HTR-8/SVneo (cell line): Measurements from ENCODE around the gene EIF3F.

Source experiments
- DNase-seq: peaks from one replicate; pipeline ENCODE4 v3.0.0; 2011; ENCODE audit warnings: low spot score, mixed read lengths; ENCODE audit not compliant: insufficient read length
- FAIRE-seq: peaks from 2 replicates; lab custom pipeline; 2011; peaks lifted over from hg19 to GRCh38; lab: Jason Lieb, UNC

EIF3F gene

DNA sequence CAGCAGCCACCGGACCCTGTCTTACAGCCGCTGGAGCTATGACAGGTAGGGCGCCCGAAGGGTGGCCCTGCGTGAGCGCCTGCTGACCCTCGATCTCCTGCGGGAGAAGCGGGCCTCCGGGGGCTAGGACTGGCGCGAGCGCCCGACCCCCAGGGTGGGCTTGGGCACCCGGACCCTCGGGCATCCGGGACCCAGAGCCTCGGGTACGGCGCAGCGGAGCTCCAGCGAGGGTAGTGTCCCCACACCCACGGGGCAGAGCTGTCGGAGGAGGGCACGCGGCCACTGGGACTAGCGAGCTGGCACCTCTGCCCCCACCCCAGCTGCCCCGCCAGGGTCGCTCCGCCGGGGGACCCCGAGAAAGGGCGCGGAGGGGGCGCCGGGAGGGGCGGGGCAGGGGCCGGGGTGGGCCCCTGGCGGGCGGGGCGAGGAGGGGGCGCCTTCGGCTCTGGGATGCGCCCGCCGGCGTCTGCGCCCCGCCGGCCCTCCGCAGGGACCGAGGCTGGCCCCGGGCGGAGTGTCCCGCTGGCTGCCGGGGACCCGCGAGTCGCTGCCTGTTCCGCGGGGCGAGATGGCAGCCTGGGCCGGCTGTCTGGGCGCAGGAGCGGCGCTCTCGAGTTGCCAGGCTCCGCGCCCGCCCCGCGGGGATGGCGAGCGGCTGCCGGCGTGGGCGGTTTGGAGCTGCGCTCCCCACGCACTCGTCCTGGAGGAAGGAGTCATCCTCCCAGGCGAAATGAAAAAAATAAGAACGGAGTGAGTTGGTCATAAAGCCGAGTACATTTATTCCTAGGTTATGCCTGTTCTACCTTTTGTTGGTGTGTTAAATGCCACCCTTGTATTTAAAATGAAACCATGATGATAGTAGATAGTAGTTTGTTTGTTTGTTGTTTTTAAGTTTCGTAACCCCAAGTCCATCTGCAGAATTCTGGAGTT lies 32.4 kb downstream of the EIF3F start:
- FAIRE-seq (no peak), DNase-seq (peak; percentile 27)

DNA sequence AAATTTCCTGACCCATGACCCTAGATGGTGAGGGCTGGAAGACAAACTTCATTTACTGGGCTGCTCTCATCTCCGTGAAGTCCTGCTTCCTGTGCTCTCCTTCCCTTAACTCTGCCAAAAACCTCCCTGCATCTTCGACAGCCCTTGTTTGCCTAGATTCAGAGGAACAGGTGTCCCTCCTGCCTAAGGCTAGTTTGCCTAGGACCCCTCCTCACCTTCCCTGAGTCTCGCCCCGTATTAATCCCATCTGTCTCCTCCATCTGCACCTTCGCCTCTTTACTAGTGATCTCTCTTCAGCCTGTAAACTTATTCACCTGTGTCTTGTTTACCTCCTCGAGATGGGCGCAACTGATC lies 33.1 kb downstream of the EIF3F start:
- FAIRE-seq (no peak), DNase-seq (no peak)

DNA sequence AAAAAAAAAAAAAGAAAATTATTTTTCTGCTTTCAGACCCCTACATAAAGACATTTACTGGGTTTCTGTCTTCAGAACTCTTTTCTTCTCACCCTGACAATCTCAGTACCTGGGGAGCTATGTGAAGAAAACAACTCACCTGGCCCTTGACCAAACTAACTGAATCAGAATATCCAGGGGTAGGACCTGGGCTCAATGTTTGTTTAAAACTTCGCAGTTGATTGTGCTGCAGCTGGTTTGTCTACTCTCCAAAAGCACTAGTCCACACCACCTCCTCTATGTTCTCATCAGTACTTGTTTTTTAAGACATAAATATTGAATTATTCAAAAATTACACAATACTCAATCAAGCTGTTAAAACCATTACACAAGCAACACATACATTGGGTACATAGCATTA lies 34.8 kb downstream of the EIF3F start:
- FAIRE-seq = no peak
- DNase-seq = no peak

DNA sequence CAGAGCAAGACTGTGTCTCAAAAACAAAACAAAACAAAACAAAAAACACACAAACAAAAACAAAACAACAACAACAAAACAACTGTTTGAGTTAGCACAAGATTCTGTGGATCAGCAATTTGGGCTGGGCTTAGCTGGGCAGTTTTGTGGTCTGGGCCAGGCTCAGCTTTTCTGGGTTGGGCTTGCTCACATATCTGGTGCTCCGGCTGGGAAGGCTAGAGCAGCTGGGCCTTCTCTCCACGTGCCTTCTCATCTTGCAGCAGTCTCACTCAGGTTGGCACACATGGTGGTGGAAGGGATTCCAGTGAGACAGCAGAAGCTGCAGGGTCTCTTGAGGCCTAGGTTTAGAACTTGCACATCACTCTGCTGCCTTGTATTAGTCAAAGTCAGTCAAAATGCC lies 35.7 kb downstream of the EIF3F start:
- no peak for FAIRE-seq

DNA sequence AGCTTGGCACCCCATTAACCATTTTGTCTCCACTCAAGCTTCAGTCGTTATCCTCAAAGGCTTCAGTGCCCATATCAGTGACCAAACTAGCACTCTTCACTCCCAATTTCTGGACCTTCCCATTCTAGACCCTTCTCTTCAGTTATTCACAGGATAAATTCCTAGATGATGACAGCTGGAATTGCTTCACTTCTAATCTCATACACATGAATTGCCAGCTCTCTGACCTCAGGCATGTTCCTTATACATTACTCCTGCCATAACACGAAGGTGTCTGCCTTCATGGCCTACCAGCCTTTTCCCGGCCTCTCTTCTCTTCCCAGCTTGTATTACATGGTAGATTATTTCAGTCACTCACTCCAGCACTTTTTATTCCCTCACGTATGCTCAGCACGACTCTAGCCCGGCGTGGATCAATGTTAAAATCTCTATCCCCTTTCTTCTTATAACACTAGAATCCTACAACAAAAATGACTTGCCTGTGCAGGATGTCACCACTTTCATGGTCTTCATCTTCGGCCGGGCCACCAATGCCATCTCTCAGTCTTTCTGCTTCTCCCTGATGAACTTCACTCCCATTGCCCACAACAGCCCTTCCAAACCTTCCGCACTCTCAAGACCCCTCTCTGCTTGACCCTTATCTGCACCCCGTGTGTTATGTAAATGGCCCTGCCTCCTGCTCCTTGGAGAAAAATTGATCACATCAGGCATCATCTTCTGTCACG lies 36.9 kb downstream of the EIF3F start:
- FAIRE-seq = no peak
- no peak for DNase-seq

More for the DNA sequence above, 35.7 kb downstream of the EIF3F start:
- no peak for DNase-seq

DNA sequence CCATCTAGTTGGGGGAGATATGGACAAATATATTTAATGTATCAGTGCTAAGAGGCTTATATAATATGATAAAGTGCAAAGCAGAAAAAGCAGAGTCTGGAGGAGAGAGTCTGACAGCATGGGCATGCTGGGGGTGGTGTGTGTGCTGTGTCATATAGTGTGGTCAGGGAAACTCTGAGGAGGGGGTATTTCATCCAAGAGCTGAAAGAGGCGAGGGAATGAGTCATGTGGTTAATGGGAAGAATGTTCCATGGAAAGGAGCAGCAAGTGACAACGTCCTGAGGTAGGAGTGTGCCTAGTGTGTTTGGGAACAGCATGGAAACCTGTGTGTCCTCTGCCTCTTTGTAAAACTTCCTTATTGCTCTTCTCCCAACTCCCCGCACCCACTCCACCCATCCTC lies 38.0 kb downstream of the EIF3F start:
- DNase-seq = no peak

DNA sequence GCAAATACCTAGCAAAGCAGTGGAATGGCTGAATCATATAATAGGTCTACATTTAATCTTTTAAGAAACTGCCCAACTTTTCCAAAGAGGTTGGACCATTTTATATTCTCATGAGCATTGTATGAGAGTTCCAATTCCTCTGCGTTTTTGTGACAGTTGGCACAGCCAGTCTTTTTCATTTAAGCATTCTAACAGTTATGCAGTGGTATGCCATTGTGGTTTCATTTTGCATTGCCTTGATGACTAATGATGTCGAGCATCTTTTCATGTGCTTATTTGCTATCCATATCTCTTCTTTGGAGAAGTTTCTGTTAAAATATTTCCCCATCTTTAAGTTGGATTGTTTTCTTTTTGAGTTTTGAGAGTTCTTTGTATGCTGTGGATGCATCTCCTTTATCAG lies 38.7 kb downstream of the EIF3F start:
- peak; percentile 25 for DNase-seq
- peak; percentile 38 for FAIRE-seq

More for the DNA sequence above, 38.0 kb downstream of the EIF3F start:
- no peak for FAIRE-seq

DNA sequence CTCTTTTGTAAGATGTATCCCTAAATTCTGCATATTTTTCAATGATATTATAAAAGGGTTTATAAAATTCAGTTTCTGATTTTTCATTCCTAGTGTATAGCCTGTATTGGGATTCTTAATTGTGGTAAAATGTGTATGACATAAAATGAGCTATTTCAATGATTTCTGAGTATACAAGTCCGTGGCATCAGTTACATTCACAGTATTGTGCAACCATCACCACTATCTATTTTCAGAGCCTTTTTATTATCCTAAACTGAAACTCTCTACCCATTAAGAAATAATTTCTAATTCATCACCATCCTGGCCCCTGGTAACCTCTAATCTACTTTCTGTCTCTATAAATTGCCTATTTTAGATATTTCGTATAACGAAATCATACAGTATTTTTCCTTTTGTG lies 39.8 kb downstream of the EIF3F start:
- FAIRE-seq (no peak), DNase-seq (no peak)

DNA sequence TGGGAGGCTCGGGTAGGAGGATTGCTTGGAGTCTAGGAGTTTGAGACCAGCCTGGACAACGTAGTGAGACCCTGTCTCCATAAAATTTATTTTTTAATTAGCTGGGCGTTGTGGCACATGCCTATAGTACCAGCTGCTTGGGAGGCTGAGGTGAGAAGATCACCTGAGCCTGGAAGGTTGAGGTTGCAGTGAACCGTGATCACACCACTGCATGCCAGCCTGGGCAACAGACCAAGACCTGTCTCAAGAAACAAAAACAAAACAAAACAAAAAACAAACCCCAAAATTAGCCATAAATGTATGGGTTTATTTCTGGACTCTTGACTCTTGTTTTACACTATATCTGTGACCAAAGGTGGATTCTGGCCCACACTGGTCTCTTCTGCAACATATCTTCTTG lies 41.6 kb downstream of the EIF3F start:
- DNase-seq = no peak
- no peak for FAIRE-seq

DNA sequence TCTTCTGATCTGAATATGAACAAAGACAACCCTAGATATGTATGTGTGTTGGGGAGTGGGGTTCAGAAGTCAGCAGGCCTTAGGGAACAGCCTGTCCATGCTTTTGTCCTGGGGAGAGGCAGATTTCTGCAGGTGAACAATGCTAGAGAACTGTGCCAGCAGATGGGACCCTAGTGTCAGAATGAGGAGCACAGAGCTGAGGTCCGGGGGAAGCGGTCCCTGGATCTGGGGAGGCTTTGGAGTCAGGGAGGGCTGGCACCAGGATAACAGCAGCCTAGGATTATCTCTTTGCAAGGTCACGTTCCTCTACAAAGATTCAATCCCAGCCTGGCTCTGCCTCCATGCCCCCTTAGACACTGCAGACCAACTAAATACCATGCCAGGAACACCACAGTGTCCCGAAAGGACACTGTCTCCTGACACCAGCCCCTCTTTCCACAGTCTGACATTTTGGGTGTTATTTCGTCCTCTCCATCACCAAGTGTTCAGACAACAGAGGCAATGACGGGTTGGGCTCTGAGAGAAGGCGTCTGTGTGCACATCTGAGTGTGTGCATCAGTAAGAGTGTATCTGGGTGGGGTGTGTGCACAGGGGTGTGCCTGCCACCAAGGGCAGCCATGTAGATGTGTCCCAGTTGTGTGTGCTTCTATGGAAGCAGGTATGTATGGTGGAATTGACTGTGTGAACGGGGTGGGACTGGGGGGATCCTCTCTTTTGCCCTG lies 43.5 kb downstream of the EIF3F start:
- DNase-seq (no peak), FAIRE-seq (no peak)

DNA sequence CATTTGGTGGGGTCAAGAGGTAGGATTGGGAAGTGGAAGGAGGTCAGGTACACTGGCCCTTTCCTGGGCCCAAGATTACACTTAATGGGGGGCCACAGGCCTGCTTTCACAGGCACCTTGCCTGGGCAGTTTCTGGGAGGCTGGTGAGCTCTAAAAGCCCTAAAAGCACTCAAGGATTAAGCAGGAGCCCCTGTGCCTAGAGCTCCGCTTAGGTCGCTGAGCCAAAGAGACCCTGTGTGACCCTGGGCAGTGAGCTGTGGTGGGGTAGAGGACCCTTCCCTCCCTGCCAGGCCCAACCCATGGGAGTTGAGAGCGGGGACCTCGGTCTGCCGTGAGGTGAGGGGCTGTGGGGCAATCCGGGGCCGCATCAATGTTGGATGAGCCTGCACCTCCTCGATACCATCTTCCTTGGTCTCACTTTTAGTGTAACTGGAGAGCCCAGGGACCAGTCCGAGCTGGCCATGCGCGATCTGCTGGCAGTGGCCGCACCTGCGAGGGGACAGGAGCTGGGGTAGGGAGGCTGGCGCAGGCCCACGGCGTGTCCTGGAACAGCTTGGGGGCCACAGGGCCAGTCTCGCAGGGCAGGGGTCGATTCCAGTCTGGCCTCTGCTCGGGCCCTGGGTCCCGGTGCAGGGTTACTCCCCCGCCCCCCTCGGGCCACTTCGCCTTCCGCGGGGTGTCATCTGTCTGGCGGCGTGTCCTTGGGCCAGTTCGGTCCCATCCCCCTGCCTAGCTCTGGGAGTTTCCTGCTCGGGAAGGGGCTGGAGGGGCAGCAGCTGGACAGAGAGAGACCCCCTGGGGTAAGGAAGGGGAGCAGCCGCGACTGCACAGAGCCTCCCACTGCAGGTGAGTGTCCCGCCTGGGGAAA lies 44.3 kb downstream of the EIF3F start:
- DNase-seq = no peak
- FAIRE-seq = no peak

DNA sequence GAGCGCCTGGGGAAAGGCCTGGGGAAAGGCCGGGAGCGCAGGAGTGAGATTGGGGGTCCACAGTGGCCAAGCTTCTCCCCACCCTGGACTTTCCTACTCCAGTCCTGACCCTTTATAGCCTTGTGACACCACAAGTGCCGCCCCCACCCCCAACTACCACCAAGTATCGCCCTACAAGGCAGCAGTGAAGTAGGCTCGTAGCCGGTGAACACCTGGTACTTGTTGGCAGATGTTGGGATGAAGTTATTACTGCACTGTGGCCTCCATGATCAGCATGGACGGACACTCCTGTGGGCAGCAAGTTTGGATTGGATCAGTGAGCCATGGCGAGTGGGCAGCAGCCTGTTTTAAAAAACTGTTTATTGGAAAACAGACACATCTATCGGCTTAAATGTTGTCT lies 45.0 kb downstream of the EIF3F start:
- FAIRE-seq = no peak

DNA sequence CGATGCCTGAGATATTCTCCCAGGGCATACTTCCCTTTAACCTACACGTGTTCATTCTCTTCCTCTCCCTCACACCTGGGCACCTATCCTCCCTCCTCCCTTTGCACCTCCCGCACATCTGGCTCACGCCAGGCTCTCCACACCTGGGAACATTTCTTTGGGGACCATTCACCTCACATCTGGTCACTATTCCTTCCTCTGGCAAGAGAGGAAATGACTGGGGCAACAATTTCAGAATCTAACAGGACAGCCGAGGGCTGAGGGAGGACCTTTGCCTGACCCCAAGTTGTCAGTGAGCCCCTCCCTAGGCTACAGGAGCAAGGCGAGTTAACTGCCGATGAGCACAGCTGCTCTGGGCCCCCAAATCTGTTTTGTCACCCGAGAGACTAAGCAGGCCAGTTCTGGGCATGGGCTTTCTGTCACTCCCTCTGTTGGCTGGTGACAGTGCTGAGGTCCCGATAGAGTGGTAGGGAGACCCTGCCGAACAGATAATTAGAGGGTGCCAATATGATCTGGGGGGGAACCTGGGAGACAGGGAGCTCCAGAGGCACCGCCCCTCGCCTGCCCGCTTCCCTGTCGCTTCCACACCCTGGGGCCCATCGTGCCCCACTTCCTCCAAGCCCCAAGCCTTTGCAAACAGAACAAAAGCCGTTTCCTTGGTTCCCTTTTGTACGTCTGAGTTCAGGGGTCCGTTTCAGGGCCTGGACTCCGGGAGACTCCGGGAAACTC lies 45.6 kb downstream of the EIF3F start:
- FAIRE-seq (no peak), DNase-seq (no peak)

More for the DNA sequence above, 45.0 kb downstream of the EIF3F start:
- DNase-seq = no peak

DNA sequence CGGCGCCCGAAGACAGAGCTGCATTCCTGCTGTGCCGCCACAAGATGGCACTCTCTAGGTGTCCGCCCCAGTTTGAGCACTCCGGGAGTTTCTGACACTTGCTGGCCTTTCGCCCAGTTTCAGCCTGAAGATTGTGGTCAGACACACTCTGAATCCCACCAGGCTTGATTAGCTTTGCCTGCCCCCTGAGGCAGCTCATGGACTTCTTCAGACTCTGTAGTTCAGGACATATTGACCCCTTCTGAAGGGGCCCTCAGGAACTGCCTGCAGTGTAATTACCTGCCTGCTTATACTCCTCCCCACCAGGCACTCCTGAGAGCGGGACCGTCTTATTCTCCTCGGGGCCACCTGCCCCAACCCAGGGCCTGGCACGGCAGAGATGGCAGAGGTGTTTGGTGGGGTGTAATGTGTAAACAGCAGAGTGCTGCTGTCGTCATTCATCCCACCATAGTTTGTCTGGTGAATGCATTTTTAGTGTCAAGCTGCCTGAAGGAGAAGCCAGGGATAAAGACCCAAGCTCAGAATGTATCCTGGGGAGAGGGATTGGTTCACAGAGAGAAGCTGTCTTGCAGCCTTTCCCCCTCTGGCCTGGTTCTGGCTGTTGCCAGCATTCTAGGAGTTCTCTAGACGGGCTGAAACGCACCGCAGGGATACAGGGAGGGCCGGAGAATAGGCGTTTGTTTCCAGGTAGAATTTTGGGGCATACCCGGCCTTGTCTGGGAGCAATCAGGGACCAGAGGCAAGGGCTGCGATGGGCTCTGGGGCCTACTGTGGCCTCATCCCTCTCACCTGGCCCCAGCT lies 46.4 kb downstream of the EIF3F start:
- FAIRE-seq = peak; percentile 83

DNA sequence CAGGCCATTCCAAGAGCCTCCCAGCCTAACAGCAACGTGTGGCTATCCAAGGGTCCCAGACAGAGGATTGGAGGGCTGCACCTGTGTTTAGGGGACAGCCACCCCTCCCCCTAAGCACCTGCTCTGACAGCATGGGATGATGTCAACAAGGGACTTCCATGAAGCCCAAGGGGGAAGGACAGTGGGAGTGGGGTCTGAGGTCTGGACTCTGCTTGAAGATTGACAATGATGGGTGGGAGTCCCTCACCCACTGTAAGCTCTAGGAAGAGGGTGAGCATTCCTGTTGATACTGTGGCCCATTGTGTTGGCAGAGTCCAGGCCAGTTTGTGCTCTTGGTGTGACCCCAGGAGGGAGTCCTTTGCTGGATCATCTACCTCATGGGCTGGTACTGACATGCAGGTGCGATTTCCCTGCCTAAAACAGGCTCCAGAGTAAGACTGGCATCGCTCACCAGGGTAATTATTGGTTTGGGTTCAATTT lies 47.0 kb downstream of the EIF3F start:
- no peak for DNase-seq
- no peak for FAIRE-seq

More for the DNA sequence above, 46.4 kb downstream of the EIF3F start:
- peak; percentile 84 for DNase-seq

DNA sequence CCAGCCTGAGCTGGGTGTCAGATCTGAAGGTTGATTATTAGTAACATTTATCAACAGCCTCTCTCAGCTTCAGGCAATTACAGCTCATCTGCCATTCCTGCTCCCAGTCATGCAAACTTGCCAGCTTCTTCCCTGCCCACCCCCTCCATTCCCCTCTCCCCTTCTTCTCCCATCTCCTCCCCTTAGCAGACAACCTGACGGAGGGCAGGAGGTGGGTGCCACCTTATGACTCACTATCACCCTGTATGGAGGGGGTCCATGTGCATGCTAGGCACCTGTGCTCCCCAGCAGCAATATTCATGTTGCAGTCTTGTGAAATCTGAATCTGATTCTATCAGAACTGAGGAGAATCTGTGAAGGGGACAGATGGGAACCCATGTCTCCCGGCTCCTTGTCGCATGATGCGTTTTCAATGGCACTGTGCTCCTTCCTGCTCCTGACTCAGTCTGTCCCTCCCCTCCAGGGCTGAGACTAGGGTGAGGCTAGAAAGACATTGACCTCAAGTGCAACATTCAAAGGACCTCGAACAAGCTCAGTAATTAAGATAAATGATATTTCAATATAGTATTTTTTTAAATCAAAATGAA lies 47.6 kb downstream of the EIF3F start:
- no peak for FAIRE-seq

DNA sequence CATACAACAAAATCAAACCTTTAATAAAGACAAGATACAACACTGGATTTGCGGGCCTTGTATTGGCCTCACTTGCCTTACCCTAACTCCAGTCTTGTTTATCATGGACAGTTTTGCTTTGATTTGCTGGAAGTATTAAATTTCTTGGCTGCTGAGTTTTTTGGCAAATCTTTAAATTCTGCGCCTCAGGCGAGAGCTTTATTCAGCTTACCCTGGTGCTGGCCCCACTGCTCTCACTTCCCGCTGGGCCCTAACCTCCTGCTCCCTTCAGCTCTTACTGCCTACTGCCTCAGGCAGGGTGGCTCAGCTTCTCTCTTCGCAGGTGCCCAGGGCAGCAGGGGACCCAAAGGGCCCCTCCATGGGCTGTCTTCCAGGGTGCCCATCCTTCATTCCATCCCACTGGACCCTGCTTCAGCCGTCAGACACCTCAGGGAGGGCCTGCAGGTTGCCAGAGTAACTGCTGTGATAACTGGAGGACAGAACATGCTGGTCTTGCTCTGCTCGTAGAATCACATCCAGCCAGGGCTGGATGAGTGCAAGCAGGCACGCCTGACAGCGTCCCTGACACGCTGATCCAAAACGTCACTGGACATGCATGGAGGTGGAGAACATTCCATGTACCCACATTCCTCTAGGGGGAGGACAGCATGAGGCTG lies 48.2 kb downstream of the EIF3F start:
- FAIRE-seq = peak; percentile 23

More for the DNA sequence above, 47.6 kb downstream of the EIF3F start:
- no peak for DNase-seq

More for the DNA sequence above, 48.2 kb downstream of the EIF3F start:
- no peak for DNase-seq
